HG02642 (cell line): Measurements from ENCODE around the gene ARL1.
A peak's percentile ranks its signal among the peaks of the same experiment; 100 is the strongest.
"Not testable (repeated sequence)": the region's sequence is repeated elsewhere in the genome, so short reads cannot be mapped to it uniquely, and the experiment has no call there.

Source experiments
- ATAC-seq: cut with Tn5 transposase; IDR thresholded peaks from one replicate; pipeline ENCODE4 v1.9.1; 2021; ENCODE audit warnings: mild to moderate bottlenecking; ENCODE audit not compliant: unreplicated experiment, poor library complexity

ARL1 gene

GRCh38 chr12:101407436-101408345 lies at the start of gene ARL1:
TSS of gene ARL1 (minus strand) at chr12:101407772. CDS start at chr12:101407645, 127 bp downstream.
- peak; percentile 87 for ATAC-seq

- no peak for ATAC-seq
These were observed 48.1 kb upstream of the ARL1 start for GRCh38 chr12:101455685-101456084.

GRCh38 chr12:101441461-101442224 lies 34.1 kb upstream of the ARL1 start:
- no peak for ATAC-seq

- no peak for ATAC-seq
These were observed 31.7 kb upstream of the ARL1 start for GRCh38 chr12:101439236-101439635.

- no peak for ATAC-seq
These were observed 28.6 kb upstream of the ARL1 start for GRCh38 chr12:101436136-101436535.

- no peak for ATAC-seq
These were observed 22.9 kb upstream of the ARL1 start for GRCh38 chr12:101430456-101430855.

- ATAC-seq = no peak
These were observed 17.0 kb upstream of the ARL1 start for GRCh38 chr12:101424620-101425019.

- ATAC-seq = not testable (repeated sequence)
These were observed 14.5 kb upstream of the ARL1 start for GRCh38 chr12:101422066-101422465.

GRCh38 chr12:101415228-101415627 lies 7.7 kb upstream of the ARL1 start:
- ATAC-seq = no peak

GRCh38 chr12:101414533-101415119 lies 7.1 kb upstream of the ARL1 start:
- no peak for ATAC-seq

- ATAC-seq = not testable (repeated sequence)
These were observed 2.6 kb upstream of the ARL1 start for GRCh38 chr12:101410169-101410568.

GRCh38 chr12:101407049-101407435 lies 530 bp downstream of the ARL1 start:
- ATAC-seq = peak; percentile 31

- ATAC-seq = not testable (repeated sequence)
These were observed 16.4 kb downstream of the ARL1 start for GRCh38 chr12:101391181-101391580.

- ATAC-seq = no peak
These were observed 28.4 kb downstream of the ARL1 start for GRCh38 chr12:101379149-101379548.

- no peak for ATAC-seq
These were observed 32.0 kb downstream of the ARL1 start for GRCh38 chr12:101375573-101375972.

GRCh38 chr12:101372431-101372830 lies 35.1 kb downstream of the ARL1 start:
- no peak for ATAC-seq

GRCh38 chr12:101368016-101368415 lies 39.6 kb downstream of the ARL1 start:
- ATAC-seq = no peak

- ATAC-seq = no peak
These were observed 46.1 kb downstream of the ARL1 start for GRCh38 chr12:101361455-101361854.

- no peak for ATAC-seq
These were observed 50.8 kb downstream of the ARL1 start for GRCh38 chr12:101356794-101357193.

GRCh38 chr12:101351682-101352081 lies 55.9 kb downstream of the ARL1 start:
- ATAC-seq = no peak

- no peak for ATAC-seq
These were observed 63.7 kb downstream of the ARL1 start for GRCh38 chr12:101343893-101344292.
